Stimulated activated CD4-positive, alpha-beta T cell treated with anti-CD3 and anti-CD28 coated beads, Interleukin-1b, Interleukin-23, amount 100 ng/mL, for 4 hours (primary cell): ENCODE results near the gene CCDC93.
"Not testable (repeated sequence)": the region's sequence is repeated elsewhere in the genome, so short reads cannot be mapped to it uniquely, and the experiment has no call there.

ENCODE experiments used
- DNase-seq, 2 donors: peaks; one replicate each; pipeline ENCODE4 v3.0.0-alpha.2; 2020; ENCODE audit warnings: low read depth in 2 of 2

The CCDC93 gene

DNA sequence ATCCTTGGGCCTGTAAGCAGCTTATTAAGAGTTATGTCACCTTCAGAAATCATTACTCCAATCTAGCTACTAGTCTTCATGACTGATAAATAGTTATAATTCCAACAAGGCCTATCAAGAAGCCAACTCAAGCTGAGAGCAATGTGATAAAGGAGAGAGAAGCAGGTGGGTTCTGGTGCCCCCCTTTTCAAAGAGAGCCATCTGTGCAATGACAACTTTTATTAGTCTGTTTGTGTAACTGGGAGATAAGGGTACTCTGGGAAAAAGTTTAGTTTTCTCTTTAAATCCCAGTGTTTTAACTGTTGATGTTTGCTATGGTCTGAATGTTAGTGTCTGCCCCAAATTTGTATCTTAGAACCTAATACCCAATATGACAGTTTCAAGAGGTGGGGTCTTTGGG, 60.6 kb downstream of the CCDC93 start:
- DNase-seq: no peak

DNA sequence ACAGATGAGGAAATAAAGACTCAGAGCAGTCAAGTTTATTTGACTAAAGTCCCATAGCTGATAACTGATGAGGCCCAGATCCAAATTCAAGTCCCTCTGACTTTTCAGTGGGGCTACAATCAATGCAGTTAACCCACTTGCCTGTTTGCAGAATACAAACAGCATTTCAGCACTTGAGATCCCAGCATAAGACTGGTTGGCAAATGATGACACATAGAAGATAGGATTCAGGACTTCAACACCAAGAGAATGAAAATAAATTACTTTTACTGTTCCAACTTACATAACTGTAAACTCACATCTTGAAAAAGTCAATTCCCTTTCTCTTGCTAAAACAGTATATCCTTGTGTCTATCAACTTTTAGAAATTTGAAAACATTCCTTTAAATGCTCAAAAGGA, 61.2 kb downstream of the CCDC93 start:
- DNase-seq: no peak

DNA sequence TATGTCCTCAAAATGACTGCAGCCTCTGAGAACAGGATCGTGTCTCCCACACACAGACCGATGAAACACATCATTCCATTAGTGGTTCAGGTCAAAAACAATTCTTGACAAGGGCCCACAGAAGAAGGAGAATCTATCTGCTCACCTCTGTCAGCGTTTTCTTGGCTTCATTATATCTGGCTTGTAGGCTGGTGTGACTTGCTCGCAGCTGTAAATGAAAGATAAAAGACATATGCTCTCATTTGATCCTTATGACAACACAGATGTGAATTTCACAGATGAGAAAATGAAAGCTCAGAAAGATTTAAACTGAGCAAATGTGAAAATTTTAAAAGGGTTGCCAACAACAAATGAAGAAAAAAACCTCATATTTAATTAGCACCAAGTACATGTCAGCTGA, 61.6 kb downstream of the CCDC93 start:
- no peak for DNase-seq

DNA sequence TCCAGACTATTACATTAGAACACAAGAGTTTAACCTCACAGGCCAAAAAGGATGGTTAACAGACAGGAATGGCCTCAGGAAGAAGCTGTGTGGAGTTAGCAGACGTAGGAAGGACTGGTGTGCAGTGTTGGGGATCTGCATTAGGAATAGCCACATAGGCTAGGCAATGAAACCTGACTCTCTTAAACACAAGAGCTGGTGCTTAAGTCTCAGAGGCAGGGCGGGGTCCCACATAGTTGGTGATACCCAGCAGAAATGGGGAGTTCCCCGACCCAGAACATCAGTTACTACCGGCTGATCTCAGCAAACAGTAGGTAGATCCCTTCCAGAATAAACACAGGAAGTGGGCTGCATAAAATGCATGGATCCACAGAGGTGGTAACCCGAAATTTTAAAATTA, 64.1 kb downstream of the CCDC93 start:
- no peak for DNase-seq

DNA sequence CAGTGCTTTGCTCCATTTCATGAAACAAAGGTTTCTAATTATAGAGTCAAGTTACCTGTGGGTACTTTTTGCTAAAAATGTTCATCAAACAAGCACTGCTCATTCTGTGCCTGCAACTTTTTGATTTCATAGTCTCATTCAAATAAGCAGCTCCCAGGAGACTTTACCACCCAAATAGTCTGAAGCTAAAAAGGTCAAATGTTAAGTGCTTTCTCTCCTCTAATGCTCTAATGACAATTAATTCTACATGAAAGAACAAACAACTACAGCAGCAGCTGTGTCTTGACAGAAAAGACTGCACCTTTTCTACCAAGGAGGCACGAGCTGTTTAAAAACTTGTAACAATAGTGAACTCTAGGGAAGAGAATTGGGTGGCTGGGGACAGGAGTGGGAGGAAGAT, 65.3 kb downstream of the CCDC93 start:
- no peak for DNase-seq

DNA sequence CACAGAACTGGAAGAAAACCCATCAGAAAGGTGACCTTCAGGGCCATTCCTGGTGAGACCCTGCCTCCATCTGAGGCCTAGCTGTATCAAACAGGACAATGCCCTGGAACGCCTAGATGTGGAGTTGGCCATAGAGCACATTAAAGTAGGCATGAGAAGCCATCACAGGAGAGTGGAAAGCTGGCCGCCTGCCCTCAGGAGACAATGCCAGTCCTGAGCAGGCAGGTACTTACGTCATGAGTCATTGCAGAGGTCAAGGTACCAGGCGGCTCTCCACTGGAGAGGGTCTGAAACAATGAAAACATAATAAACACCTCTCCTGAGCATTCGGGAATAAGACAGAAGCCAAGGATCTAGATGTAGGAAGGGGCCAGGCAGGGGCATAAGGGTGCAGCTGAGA, 68.6 kb downstream of the CCDC93 start:
- DNase-seq: no peak

DNA sequence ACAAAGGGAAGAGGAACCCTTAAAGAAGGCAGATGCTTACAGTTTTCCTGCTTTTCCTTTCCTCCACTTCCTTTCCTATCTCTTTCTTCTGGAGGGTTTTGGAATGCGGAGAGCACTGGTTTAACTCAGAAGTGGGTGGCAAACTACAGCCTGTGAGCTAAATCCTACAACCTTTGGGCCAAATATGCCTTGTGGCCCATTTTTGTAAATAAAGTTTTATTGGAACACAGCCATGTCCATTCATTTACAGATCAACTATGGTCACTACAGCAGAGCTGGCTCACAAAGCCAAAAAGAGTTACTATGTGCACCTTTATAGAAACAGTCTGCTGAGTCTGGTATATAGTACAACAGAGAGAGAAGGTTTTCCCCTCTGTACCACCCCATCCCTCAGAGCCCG, 69.1 kb downstream of the CCDC93 start:
- no peak for DNase-seq

DNA sequence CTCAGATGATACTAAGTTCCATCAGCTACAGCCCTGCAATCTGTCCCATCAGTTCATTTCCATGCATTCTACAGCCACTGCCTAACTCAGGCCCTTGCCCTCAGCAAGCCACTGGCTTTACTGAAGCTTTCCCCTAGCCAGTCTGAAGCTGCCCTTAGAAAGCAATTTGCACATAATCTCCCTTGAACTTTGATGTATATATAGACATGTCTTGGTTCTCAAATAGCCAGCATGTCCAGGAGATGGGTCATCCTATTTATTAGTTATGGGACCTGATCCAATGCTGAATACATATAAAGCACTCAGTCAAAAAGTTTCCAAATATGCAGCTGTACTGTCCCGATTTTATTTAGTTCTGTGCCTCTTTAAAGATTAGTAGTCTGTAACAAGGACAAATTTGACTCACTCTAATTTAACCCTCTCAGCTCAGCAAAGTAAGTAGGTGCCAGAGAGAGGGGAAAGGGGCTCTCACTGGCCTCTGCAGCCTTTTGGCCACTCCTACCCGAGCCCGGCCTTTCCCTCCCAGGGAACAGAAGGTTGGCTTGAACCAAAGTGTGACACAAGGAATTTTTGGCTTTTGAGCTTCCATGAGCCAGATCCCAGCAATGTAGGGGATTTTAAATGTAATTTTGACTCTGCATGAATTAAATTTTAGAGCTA, 70.7 kb downstream of the CCDC93 start:
- no peak for DNase-seq

DNA sequence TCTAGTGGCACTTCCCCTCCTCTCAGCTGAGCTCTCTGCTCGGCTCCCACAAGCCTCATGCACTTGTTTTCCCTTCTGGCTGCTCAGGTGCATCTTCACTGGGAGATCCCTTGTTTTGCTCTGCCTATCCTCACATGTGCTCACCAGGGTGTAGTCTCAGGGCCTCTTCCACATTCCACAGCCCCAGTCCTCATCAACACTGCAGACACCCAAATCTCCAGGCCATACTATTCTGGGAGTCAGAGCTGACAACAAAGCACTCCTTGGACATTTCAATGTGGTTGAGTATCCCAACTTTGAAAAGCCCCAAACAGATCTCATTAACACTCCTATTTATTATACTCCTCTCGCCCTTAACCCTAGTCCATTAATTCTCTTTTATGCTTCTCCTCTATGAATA, 71.3 kb downstream of the CCDC93 start:
- DNase-seq: no peak

DNA sequence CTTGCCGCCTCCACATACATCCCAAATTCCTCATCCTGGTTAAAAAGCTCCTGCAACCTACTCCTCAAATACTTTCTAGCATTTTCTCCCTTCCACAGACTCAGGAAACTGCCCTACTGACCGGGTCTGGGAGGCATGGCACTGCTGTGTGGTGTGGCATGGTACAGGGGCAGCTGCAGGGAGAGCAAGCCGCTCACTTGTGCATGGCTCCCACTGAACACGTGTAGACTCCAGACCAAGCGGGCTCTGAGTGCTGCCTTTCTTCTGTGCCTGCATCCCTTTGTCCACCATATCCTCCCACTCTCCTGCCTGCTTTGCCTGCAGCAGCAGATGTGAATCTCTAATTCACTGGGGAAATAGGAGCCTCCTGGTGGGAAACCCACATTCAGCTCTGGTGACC, 72.2 kb downstream of the CCDC93 start:
- no peak for DNase-seq

DNA sequence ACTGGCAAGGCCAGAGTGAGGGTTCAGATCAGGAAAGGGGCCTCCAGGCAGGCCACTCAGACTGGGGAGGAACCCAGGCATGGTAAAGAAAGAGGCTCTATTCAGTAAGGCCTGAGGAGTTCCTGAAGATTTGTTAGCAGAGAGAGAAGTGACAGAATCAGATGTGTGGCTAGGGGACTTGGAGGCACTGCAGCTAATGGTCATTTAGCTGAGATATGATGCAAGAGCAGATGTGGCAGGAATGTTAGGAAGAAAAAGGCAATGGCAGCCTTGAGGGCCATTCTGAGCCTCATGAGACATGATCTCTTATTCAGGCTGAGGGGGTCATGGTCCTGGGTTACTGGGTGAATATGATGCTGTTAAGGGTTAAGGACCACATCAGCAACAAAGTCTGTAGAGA, 73.4 kb downstream of the CCDC93 start:
- no peak for DNase-seq

DNA sequence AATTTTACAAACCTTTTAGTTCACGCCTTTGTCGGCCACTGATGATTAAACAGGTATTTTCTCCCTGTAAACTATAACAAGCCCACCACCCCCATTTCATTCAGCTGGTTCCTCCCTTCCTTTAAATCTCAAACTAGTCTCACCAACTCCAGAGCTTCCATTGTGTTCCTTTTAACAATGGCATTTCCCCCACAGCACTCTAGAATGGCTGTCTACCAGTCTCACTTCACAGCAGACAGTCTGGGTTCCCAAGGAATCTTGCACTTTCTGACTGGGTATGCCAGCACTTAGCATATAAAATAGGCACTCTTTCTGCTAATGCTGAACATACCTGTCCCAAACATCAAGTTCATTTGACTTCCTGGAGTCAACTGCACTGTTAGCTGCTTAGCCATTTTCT, 75.3 kb downstream of the CCDC93 start:
- DNase-seq: no peak

DNA sequence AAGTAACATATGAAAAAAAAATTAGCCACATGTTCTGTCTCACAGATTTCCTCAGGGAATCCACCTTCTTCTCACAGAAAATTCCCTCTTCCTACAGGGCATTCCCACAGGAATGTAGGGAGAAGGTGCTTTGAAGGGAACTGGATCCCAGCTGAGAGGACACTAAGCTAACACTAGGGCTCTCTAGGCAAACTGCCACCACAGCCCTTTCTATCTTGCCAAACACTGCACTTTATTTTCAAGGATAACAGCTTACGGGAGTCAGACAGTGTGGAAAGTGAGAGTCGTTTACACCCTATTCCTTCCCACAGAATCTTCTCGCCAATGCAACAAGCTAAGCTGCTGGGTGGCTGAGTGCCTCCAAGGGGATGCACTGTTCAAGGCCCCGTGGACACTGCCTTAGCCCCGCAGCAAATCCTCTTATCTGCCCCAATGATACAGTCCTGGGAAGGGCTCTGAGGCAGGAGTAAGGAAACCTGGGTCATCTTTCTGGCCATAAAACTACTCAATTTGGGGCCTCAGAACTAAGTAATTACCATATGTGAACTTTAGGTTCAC, 76.9 kb downstream of the CCDC93 start:
- no peak for DNase-seq

DNA sequence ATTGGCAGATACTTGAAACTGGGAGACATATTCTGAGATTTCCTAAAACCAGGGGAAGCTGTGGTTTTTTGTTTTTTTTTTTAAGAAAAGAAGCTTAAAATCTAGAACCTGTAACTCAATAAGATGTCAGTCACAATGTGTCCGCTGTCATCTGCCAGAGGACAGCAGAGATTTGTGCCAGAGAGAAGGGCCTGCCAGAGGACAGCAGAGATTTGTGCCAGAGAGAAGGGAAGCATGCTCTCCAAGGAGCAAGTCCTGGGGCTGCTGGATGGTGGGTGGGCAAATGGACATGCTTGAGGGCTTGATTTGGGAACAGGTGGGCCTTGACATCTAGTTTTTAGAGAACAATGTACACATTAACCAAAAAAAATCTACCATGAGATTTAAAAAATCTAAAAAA, 77.9 kb downstream of the CCDC93 start:
- DNase-seq: no peak

DNA sequence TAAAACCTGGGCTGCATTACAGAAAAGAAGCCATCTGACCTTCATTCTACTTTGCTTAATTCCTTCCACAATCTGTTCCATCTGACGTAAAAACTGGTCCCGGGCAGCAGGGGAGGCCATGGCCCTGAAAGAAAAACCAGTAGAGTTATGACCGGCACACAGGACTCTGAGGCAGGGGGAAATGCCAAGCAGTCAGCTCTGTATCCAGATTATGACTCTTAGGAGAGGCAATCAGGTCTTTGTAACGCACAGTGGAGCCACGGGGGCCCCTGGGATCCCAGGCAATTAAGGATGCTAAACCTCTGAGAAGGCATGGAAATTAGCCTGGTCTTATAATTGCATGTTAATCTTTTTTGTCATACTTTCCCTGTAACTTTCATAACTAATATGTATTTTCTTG, 78.4 kb downstream of the CCDC93 start:
- no peak for DNase-seq

DNA sequence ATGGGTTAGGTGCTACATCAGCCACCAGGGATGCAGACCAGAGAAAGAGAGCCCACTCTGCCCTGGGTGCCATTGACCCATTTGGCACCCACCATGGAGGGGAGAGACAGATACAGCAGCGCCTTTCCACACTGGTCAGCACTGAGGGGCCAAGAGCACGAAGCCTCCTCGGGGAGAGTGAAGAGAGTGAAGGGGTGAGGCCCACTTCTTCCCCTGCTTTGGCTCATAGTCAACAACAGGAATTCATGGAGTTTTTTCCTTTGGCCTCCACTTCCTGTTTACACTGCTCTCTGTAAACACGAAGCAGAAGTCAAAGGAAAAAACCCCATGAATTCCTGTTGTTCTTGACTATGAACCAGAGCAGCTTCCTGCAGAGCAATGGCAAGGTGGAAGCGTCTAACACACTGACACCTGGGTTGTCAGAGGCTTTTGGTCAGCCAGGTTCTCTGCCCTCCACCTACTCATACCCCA, 80.0 kb downstream of the CCDC93 start:
- no peak for DNase-seq

DNA sequence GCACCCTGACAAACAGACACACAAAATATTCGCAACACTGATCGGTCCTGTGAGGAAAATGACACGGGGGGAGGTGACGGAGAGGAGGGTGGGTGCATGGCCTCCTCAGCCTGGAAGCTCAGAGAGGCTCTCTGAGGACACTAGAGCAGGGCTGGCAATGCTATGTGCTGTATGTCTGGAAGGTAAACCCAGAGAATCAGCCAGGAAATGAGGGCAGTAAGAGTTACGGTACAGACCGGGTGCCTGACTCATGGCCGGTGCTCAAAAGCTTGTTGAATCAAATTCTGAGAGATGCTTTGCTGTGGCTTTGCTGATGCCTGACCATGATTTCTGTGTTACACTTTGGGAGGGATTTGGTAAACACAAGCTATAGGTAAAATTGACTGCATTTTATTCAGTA, 81.9 kb downstream of the CCDC93 start:
- DNase-seq: no peak

DNA sequence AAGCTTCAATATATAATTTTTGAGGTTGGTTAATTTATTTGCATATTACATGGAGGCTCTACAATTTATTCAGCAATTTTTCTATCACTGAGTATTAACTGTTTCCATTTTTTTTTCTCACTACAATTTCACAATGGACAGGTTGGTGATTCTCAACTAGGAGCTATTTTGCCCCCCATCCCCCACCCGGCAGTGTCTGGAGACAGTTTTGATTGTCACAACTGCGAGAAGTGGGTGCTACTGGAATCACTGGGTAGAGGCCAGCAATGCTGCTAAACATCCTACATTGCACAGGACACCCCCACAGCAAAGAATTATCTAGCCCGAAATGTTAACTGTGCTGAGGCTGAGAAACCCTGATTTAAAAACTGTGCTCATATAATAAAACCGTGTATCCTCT, 82.6 kb downstream of the CCDC93 start:
- no peak for DNase-seq

DNA sequence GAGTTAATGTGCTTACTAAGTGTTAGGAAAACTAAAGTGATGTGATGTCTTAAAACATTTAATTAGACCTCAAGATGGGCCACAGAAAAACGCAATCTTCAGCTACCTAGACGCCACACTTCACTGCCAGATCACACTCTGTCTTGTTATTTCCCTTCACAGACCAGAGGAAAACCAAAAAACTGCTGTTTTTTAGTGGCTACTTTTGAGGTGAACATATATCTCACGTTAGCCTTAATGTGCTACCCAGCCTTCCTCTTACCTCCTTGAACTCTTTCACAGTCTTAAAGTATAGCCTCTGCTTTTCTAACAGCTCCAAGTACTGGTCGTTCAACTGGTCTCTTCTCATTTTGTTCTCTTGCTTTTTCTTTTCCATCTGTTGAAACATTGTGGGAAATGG, 83.1 kb downstream of the CCDC93 start:
- DNase-seq: no peak

DNA sequence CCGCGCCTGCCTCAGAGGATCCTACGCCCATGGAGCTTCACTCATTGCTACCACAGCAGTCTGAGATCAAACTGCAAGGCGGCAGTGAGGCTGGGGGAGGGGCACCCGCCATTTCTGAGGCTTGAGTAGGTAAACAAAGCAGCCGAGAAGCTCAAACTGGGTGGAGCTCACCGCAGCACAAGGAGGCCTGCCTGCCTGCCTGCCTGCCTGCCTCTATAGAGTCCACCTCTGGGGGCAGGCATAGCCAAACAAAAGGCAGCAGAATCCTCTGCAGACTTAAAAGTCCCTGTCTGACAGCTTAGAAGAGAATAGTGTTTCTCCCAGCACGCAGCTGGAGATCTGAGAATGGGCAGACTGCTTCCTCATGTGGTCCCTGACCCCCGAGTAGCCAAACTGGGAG, 90.4 kb downstream of the CCDC93 start:
- DNase-seq: not testable (repeated sequence)

DNA sequence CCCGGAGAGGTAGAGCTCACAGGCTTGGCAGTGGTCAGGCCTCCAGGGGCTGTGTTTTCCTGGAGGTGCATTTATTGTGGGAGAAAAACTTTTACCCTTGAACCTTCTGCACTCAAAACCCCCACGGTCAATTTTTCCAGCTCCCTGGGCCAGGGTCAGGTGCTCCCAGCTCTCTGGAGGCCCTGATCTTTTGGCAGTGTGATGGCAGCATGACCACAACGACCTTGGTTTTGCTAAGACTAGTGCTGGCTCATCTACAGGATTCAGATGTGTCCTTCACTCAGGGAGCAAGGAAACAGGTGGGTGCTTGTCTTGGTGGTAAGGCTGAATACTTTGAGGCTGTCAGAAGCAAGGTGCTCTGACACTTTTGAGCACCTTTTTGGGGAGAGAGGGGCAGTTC, 92.3 kb downstream of the CCDC93 start:
- DNase-seq: no peak

DNA sequence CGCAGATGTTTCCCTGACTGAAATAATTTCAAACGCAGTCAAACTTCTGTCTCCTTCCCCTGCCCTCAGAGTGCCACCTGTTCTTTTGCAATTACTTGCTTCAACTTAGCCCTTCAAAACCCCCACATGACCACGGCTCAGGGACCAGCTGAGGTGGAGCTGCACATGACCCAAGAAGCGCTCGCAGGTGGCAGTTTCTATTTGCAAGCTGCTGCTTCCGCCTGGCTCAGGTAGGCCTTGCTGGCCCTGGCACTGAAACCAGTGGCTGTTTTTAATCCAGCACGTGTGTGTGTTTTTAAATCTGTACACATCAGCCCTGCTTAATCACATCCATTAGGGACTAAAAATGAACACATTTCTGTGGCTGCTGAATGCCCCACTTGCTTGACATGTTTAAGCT, 95.3 kb downstream of the CCDC93 start:
- DNase-seq: no peak

DNA sequence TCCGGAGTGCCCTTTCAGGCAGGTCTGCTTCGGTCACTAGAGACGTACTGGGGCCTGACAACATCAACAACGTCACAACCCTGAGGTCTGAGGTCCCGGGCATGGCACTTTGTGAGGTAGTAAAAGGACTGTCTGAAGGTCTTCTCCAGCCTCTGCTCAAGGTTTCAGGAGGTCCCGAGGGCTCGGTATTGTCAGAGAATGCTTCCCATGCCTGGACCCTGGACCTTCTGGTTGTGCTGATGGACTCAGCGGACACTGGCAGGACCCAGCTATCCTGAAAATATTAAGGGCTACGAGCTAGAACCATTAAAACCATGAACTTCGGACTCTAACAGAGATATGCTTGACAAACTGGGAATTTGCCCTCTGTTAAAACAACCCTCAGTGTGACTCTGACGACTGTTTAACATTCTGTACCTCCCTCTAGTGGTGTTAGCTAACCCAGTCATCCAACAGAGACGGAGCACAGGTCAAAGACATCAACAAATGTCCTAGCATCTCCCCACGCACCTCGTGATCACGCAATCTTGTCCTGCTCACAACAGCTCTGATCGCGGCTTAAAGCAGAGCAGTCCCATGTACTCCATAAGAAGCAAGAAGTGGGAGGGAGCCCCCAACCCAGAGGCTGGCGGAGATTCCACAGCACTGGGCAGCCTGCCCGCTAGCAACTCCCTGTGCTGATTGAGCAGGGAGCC, 96.5 kb downstream of the CCDC93 start:
- no peak for DNase-seq

DNA sequence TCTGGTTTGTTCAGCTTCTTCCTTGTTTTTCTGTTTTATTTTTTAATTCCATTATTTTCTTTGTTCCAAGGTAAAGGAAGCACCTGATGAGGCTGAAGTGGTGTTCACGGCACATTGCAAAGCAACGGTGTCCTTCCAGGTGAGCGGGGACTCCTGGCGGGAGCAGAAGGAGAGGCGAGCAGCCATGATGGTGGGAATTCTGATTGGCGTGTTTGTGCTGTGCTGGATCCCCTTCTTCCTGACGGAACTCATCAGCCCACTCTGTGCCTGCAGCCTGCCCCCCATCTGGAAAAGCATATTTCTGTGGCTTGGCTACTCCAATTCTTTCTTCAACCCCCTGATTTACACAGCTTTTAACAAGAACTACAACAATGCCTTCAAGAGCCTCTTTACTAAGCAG, 110.9 kb downstream of the CCDC93 start:
- DNase-seq: no peak
